Neutrophil (primary cell): Measurements from ENCODE around the gene PKN1.
A peak's percentile ranks its signal among the peaks of the same experiment; 100 is the strongest.

ENCODE experiments used
- H3K27ac ChIP-seq: fragments of 200-600 bp; sonication (generic); 2 replicates; pipeline ENCODE4 v1.5.1; 2016; ENCODE audit warnings: mild to moderate bottlenecking, moderate library complexity
- H3K27me3 ChIP-seq: fragments of 200-600 bp; sonication (generic); 2 replicates; pipeline ENCODE4 v1.6.0; 2016; ENCODE audit warnings: mild to moderate bottlenecking
- H3K36me3 ChIP-seq: fragments of 200-600 bp; sonication (generic); 2 replicates; pipeline ENCODE4 v1.5.1; 2017
- H3K4me1 ChIP-seq, 2 experiments: fragments of 200-600 bp in 1 of 2; sonication (generic) in 1 of 2; 1 replicate in 1 of 2; 2 replicates in 1 of 2; pipeline versions ENCODE4 v1.5.1 to v1.6.1; 2013 to 2016; ENCODE audit warnings: low read depth in 1 of 2, low read length in 1 of 2, mild to moderate bottlenecking in 1 of 2, moderate library complexity in 1 of 2; ENCODE audit not compliant: control insufficient read depth in 1 of 2, insufficient read depth in 1 of 2
- H3K4me3 ChIP-seq, 2 experiments: fragments of 200-600 bp in 1 of 2; sonication (generic) in 1 of 2; 1 replicate in 1 of 2; 2 replicates in 1 of 2; pipeline ENCODE4 v1.5.1; 2013 to 2016; ENCODE audit warnings: low read depth in 1 of 2, low read length in 1 of 2, mild to moderate bottlenecking in 1 of 2, moderate library complexity in 1 of 2
- H3K9me3 ChIP-seq: fragments of 200-600 bp; sonication (generic); 2 replicates; pipeline ENCODE4 v1.5.1; 2016
- CTCF ChIP-seq: fragments of 200-600 bp; sonication (generic); IDR thresholded peaks from 2 replicates; pipeline ENCODE4 v1.5.1; 2016; ENCODE audit warnings: antibody characterized with exemption

The PKN1 gene

DNA sequence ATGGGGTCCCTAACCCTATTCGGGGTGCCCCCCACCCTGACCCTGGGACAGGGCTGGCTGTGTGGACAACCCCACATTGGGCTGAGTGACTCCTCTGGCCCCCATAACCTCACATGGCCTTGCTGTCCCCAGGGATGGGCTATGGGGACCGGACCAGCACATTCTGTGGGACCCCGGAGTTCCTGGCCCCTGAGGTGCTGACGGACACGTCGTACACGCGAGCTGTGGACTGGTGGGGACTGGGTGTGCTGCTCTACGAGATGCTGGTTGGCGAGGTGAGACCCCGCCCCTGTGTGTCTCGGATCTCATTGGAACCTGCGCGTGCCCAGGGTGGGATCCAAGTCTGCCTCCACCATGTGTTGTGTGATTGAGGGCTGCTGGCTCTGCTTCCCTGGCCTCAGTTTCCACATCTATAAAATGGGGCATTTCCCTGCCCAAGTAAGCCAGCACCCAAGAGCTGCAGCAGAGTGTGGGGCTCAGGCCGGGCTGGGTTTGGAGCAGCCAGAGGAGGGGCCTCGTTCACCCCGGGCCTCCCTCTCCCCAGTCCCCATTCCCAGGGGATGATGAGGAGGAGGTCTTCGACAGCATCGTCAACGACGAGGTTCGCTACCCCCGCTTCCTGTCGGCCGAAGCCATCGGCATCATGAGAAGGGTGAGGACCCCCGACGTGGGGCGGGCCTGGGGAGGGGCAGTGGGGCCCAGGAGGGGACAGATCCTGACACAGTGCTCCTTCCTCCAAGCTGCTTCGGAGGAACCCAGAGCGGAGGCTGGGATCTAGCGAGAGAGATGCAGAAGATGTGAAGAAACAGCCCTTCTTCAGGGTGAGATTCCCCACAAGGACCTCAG is 37.1 kb downstream of the PKN1 start:
- TF ChIP-seq CTCF, result no peak
- Histone ChIP-seq H3K4me3 (no peak overlapping the region), H3K36me3 (peaks cover 69% of the 10 kb centered on the region), H3K9me3 (no peaks in the 10 kb centered on the region), H3K4me1 (peaks cover 27 to 28% of the 10 kb centered on the region in 2 experiments), H3K27me3 (peaks cover 37% of the 10 kb centered on the region), H3K27ac (no peak overlapping the region)

DNA sequence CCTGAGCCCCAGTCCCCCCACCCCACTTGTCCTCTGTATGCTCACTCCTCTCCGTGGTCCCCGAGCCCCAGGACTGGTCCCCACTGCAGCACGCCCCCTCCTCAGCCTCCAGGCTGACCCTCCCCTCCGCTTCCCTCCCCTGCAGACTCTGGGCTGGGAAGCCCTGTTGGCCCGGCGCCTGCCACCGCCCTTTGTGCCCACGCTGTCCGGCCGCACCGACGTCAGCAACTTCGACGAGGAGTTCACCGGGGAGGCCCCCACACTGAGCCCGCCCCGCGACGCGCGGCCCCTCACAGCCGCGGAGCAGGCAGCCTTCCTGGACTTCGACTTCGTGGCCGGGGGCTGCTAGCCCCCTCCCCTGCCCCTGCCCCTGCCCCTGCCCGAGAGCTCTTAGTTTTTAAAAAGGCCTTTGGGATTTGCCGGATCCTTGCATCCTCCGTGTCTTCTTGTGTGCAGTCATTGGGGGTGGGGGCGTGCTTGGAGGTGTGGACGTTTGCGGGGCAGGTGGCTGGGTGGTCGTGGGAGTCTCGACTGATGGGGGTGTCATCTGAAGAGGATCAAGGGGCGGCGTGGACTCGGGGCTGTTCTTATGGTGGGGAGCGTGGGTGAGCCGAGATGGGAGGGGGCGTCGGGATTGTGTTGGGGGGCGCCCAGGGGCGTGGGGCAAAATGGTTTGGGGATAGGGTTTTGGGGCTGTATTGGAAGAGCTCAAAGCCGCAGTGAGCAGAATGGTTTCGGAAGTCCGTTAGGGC is 38.5 kb downstream of the PKN1 start:
- no peak overlapping the region for H3K27ac ChIP-seq
- H3K36me3 ChIP-seq, result peaks cover 55% of the 10 kb centered on the region
- H3K9me3 ChIP-seq, result no peaks in the 10 kb centered on the region
- peaks cover 50% of the 10 kb centered on the region for H3K27me3 ChIP-seq
- peaks cover 31 to 32% of the 10 kb centered on the region in 2 experiments for H3K4me1 ChIP-seq
- no peak for TF ChIP-seq CTCF
- H3K4me3 ChIP-seq, result peak overlapping the region in 1 of 2 experiments; percentile 28

- peak; percentile 95 for TF ChIP-seq CTCF
- Histone ChIP-seq H3K9me3 (no peaks in the 10 kb centered on the region), H3K27me3 (peaks cover 58% of the 10 kb centered on the region), H3K36me3 (peaks cover 47% of the 10 kb centered on the region), H3K27ac (no peak overlapping the region), H3K4me3 (peak overlapping the region in 1 of 2 experiments; percentile 28), H3K4me1 (peaks cover 36 to 37% of the 10 kb centered on the region in 2 experiments)
Measured at GRCh38 chr19:14472202-14472938, 39.3 kb downstream of the PKN1 start.

- H3K9me3 ChIP-seq, result no peaks in the 10 kb centered on the region
- peaks cover 36 to 37% of the 10 kb centered on the region in 2 experiments for H3K4me1 ChIP-seq
- TF ChIP-seq CTCF, result no peak
- no peak overlapping the region for H3K27ac ChIP-seq
- no peak overlapping the region for H3K4me3 ChIP-seq
- H3K27me3 ChIP-seq, result peaks cover 60% of the 10 kb centered on the region
- H3K36me3 ChIP-seq, result peaks cover 38% of the 10 kb centered on the region
Measured at GRCh38 chr19:14473073-14473977, 40.2 kb downstream of the PKN1 start.
